OCI-LY3 (cell line): ENCODE results near the gene C9.

Experiments used
- CTCF ChIP-seq: fragments of 200-600, 300-600 bp; sonication (generic); IDR thresholded peaks from 2 replicates; pipeline ENCODE4 v1.5.1; 2014; ENCODE audit warnings: antibody characterized with exemption, low read length, low read depth
- EZH2phosphoT487 ChIP-seq: fragments of 200-600 bp; shearing (Covaris generic); IDR thresholded peaks from 2 replicates; pipeline ENCODE4 v1.6.1; 2018; ENCODE audit warnings: antibody characterized with exemption, mixed run types, low read depth

DNA sequence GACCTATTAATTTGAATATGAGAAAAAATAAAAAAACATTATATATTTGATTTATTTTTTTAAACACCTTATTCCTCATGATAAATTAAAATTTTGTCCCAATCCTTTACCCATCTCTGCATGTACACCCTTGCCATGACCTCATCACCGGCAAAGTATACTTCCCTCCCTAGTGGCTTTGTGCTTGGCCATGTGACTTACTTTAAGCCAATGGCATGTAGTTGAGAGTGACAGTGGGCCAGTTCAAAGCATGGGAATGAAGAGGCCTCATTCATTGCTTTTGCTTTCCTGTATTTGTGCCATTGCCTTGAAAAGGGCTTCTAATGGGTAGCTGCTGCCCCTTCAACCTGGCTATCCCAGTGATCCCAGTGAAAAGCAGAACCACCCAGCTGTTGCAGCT, 31.2 kb downstream of the C9 start:
- TF ChIP-seq CTCF (no peak), EZH2phosphoT487 (no peak)
